Adrenal gland (tissue), 12 donors: Measurements from ENCODE around the gene PLIN1. TPM values are rescaled to one million over a fixed set of nuclear protein-coding genes. Genes with fewer than 3 reads are reported as not detected.

Experiments
- DNase-seq, 7 donors: peaks; one replicate each; pipeline ENCODE4 v3.0.0-alpha.2; 2019 to 2020
- H3K27ac ChIP-seq, 5 donors: fragments of 200-600 bp; sonication (generic) in 4 of 5; 1 replicate in 3 of 5; 2 replicates in 2 of 5; pipeline versions ENCODE4 v1.5.1 to v1.8.0; 2016 to 2020; ENCODE audit warnings: mild to moderate bottlenecking in 1 of 5
- H3K27me3 ChIP-seq: fragments of 200-600 bp; 2 replicates; pipeline ENCODE4 v1.8.0; 2021
- H3K36me3 ChIP-seq, 2 donors: fragments of 200-600 bp; replicated peaks in 1 of 2; 1 replicate in 1 of 2; 2 replicates in 1 of 2; pipeline versions ENCODE4 v1.5.1 to v1.8.0; 2018 to 2022
- H3K4me1 ChIP-seq, 2 donors: fragments of 200-600 bp; replicated peaks in 1 of 2; 1 replicate in 1 of 2; 2 replicates in 1 of 2; pipeline versions ENCODE4 v1.5.1 to v1.8.0; 2018 to 2021
- H3K4me3 ChIP-seq, 4 donors: fragments of 200-600 bp; sonication (generic) in 3 of 4; one replicate each; pipeline ENCODE4 v1.5.1; 2016 to 2018
- H3K9me3 ChIP-seq, 3 donors: fragments of 200-600 bp; sonication (generic) in 1 of 3; replicated peaks in 1 of 3; 1 replicate in 2 of 3; 2 replicates in 1 of 3; pipeline versions ENCODE4 v1.5.1 to v1.8.0; 2016 to 2021
- POLR2A ChIP-seq, 2 donors: fragments of 450-650 bp; IDR thresholded peaks; one replicate each; pipeline ENCODE4 v1.6.1; 2017; ENCODE audit warnings: antibody characterized with exemption in 2 of 2, mild to moderate bottlenecking in 2 of 2, moderate library complexity in 1 of 2
- WGBS, 4 donors: extraction: QIAGEN DNeasy Blood & Tissue Kit in 2 of 4; methylation state at CpG; one replicate each; pipeline versions ENCODE4 v1.1.5 to v1.1.7; 2013 to 2017; 5-methylcytosine and 5-hydroxymethylcytosine counted together
- intact Hi-C, 2 donors: fragments of 100-400 bp; cut with DNase I; formaldehyde crosslinking; loops; one replicate each; pipeline versions ENCODE4 v1.14.1 to v1.15.0; 2022 to 2023
- polyA plus RNA-seq, 3 donors: library from polyadenylated mRNA; stranded (reverse); fragments of 200-250 nt in 2 of 3; fragments of 350-450 nt in 1 of 3; fragmentation: Illumina TruSeq in 1 of 3; extraction: RNeasy Lipid Tissue Mini Kit (QIAGEN cat#74804) in 1 of 3; gene quantifications; one replicate each; pipeline ENCODE4 v1.2.3, GENCODE V29; 2013 to 2014
- total RNA-seq, 9 donors: library from RNA; depleted of rRNA in 4 of 9; stranded (reverse); fragments of >200 nt in 4 of 9; fragments of 120-200 nt in 1 of 9; fragmentation: NEBNext Ultra II Directional in 1 of 9; extraction: Animal tissue kit (Norgen Biotek cat#: 25700) in 1 of 9; gene quantifications; one replicate each; pipeline versions ENCODE4 v1.1.0 to v1.2.4, GENCODE V29; 2013 to 2023
- TF ChIP-seq, protein P1 (sequence below), 6 experiments: fragments of 450-650 bp in 4 of 6; fragments of 200-600 bp in 2 of 6; sonication (generic) in 1 of 6; IDR thresholded peaks; 1 replicate in 5 of 6; 2 replicates in 1 of 6; pipeline versions ENCODE4 v1.5.1 to v1.8.0; 2016 to 2021; ENCODE audit warnings: antibody characterized with exemption in 6 of 6, mild to moderate bottlenecking in 2 of 6, moderate library complexity in 1 of 6
- donor health status: healthy with polysubstance abuse.
- donor health status: Bipolar disorder and iron deficiency.
- donor health status: DM: yes; HTN: yes; CAD: no.
- donor health status: DM: no; HTN: no; CAD: no.
- donor health status: DM: no; HTN: no; CAD: no.
- donor health status: DM: yes; HTN: yes; CAD: no.

Gene PLIN1
- total and polyA plus RNA-seq, 12 donors: 0.11 to 199 (median 6.3) TPM

- DNase-seq: no peak
- Histone ChIP-seq H3K9me3 (no peaks in the 10 kb centered on the region), H3K4me3 (no peak overlapping the region), H3K27me3 (no peaks in the 10 kb centered on the region), H3K4me1 (no peaks in the 10 kb centered on the region), H3K27ac (no peak overlapping the region), H3K36me3 (no peaks in the 10 kb centered on the region)
- TF ChIP-seq POLR2A (IDR thresholded peaks at IDR 0.05): no peak
- TF ChIP-seq, protein P1, sequence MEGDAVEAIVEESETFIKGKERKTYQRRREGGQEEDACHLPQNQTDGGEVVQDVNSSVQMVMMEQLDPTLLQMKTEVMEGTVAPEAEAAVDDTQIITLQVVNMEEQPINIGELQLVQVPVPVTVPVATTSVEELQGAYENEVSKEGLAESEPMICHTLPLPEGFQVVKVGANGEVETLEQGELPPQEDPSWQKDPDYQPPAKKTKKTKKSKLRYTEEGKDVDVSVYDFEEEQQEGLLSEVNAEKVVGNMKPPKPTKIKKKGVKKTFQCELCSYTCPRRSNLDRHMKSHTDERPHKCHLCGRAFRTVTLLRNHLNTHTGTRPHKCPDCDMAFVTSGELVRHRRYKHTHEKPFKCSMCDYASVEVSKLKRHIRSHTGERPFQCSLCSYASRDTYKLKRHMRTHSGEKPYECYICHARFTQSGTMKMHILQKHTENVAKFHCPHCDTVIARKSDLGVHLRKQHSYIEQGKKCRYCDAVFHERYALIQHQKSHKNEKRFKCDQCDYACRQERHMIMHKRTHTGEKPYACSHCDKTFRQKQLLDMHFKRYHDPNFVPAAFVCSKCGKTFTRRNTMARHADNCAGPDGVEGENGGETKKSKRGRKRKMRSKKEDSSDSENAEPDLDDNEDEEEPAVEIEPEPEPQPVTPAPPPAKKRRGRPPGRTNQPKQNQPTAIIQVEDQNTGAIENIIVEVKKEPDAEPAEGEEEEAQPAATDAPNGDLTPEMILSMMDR (IDR thresholded peaks at IDR 0.05): no peak
- WGBS, 4 donors: 56 to 94% (median 75%) methylated on average over 3 of the region's 3 CpGs
- intact Hi-C loops: no loop called here
Measured at GRCh38 chr15:89723031-89723430, 43.9 kb upstream of the PLIN1 start.

- WGBS, 4 donors: 43 to 100% (median 79%) methylated on average over 2 of the region's 2 CpGs
- no peak for TF ChIP-seq POLR2A (IDR thresholded peaks at IDR 0.05)
- TF ChIP-seq, protein P1 (IDR thresholded peaks at IDR 0.05): no peak
- Histone ChIP-seq H3K36me3 (no peaks in the 10 kb centered on the region), H3K27me3 (no peaks in the 10 kb centered on the region), H3K4me1 (no peaks in the 10 kb centered on the region), H3K9me3 (no peaks in the 10 kb centered on the region), H3K4me3 (no peak overlapping the region), H3K27ac (no peak overlapping the region)
- no peak for DNase-seq
- intact Hi-C loops: no loop called here
Measured at GRCh38 chr15:89714775-89715174, 35.6 kb upstream of the PLIN1 start.

DNA sequence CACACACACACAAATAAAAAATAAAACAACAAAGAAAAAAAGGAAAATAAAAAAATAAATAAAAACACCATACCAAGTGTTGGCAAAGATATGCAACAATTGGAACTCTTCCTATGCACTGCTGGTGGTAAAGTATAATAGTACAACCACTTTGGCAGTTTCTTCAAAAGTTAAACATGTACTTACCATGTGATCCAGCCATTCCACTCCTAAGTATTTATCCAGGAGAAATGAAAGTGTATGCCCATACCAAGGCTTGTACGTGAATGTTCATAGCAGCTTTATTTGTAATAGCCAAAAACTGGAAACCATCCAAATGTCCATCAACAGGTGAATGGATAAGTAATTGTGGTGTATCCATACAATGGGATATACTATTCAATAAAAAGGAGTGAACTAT lies 28.4 kb upstream of the PLIN1 start:
- H3K4me1 ChIP-seq: no peaks in the 10 kb centered on the region
- intact Hi-C loops: no loop called here
- no peak for TF ChIP-seq POLR2A (IDR thresholded peaks at IDR 0.05)
- TF ChIP-seq, protein P1 (IDR thresholded peaks at IDR 0.05): no peak
- H3K9me3 ChIP-seq: no peaks in the 10 kb centered on the region
- no peak for DNase-seq
- H3K27ac ChIP-seq: no peak overlapping the region
- H3K36me3 ChIP-seq: no peaks in the 10 kb centered on the region
- WGBS, 4 donors: 82 to 88% (median 85%) methylated on average over 1 of the region's 1 CpG
- H3K27me3 ChIP-seq: no peaks in the 10 kb centered on the region
- H3K4me3 ChIP-seq: no peak overlapping the region

GRCh38 chr15:89704411-89704810 lies 25.2 kb upstream of the PLIN1 start:
- Histone ChIP-seq H3K4me3 (no peak overlapping the region), H3K27ac (no peak overlapping the region), H3K36me3 (no peaks in the 10 kb centered on the region), H3K4me1 (no peaks in the 10 kb centered on the region), H3K27me3 (no peaks in the 10 kb centered on the region), H3K9me3 (no peaks in the 10 kb centered on the region)
- intact Hi-C loops: no loop called here
- DNase-seq: no peak
- TF ChIP-seq, protein P1 (IDR thresholded peaks at IDR 0.05): no peak
- no peak for TF ChIP-seq POLR2A (IDR thresholded peaks at IDR 0.05)
